ENCODE measurements around the gene PTPRN2. TPM values are rescaled to one million over a fixed set of nuclear protein-coding genes. Genes with fewer than 3 reads are reported as not detected.

PTPRN2 gene
- total and polyA plus RNA-seq, 2 donors (not counting 1 experiment from before 2014, with no cell fraction given): 0.54 to 1.2 TPM

- TF ChIP-seq CTCF (conservative IDR thresholded peaks at IDR 0.05 in 1 of 2, IDR thresholded peaks at IDR 0.05 in 1 of 2; ENCODE audit: low read depth in 1 of 2, low read length in 2 of 2) (no peak), EZH2 (IDR thresholded peaks at IDR 0.05; ENCODE audit: low read length, missing control alignments) (no peak)
- no peak overlapping the region for H3K27ac ChIP-seq (ENCODE audit: insufficient read depth, low read length)
- H3K79me2 ChIP-seq (ENCODE audit: control insufficient read depth, insufficient read depth, low read length): no peaks in the 10 kb centered on the region
- no peak overlapping the region for H3K4me2 ChIP-seq (ENCODE audit: extremely low read depth, insufficient read depth, low read length)
- H3K9me3 ChIP-seq (ENCODE audit: control insufficient read depth, insufficient read depth, low read depth, low read length): no peaks in the 10 kb centered on the region
- no peaks in the 10 kb centered on the region for H3K4me1 ChIP-seq (ENCODE audit: control insufficient read depth, extremely low read depth, insufficient read depth, low read length)
- no peak overlapping the region for H3K4me3 ChIP-seq (replicated peaks in 1 of 4; ENCODE audit: control extremely low read depth in 1 of 4, insufficient read depth in 1 of 4, low read depth in 3 of 4, low read length in 4 of 4)
- no peak overlapping the region for H2AFZ ChIP-seq (ENCODE audit: low read length)
- DNase-seq (ENCODE audit: low read depth in 2 of 2): no peak
- H3K27me3 ChIP-seq (ENCODE audit: control insufficient read depth, insufficient read depth, low read length): no peaks in the 10 kb centered on the region
- H3K9ac ChIP-seq (ENCODE audit: insufficient read depth, low read length): no peak overlapping the region
- no peaks in the 10 kb centered on the region for H3K36me3 ChIP-seq (ENCODE audit: control insufficient read depth, insufficient read depth, low read length)
- no peaks in the 10 kb centered on the region for H4K20me1 ChIP-seq (ENCODE audit: control insufficient read depth, extremely low read depth, insufficient read depth, low read length)
Measured at GRCh38 chr7:157990226-157990880, 597.3 kb downstream of the PTPRN2 start.

DNA sequence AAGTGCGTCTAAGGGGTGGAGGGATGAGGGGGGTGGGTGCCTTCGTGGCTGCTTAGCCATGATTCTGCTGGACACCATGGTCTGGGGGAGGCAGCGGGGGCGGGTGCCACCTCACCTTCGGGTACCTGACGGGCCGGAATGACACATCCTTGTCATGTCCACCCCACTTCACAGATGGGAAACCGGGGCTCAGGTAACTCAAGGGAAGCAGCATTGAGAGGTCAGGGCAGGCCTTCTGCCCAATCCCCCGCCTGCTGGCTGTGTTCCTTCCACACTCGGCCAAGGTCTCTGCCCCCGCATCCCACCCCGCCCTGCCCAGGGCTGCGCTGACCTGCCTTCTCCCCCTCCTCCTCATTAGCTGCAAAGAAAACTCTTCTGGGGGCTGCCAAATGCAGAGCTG lies 598.0 kb downstream of the PTPRN2 start:
- no peaks in the 10 kb centered on the region for H4K20me1 ChIP-seq (ENCODE audit: control insufficient read depth, extremely low read depth, insufficient read depth, low read length)
- no peaks in the 10 kb centered on the region for H3K27me3 ChIP-seq (ENCODE audit: control insufficient read depth, insufficient read depth, low read length)
- no peaks in the 10 kb centered on the region for H3K9me3 ChIP-seq (ENCODE audit: control insufficient read depth, insufficient read depth, low read depth, low read length)

DNA sequence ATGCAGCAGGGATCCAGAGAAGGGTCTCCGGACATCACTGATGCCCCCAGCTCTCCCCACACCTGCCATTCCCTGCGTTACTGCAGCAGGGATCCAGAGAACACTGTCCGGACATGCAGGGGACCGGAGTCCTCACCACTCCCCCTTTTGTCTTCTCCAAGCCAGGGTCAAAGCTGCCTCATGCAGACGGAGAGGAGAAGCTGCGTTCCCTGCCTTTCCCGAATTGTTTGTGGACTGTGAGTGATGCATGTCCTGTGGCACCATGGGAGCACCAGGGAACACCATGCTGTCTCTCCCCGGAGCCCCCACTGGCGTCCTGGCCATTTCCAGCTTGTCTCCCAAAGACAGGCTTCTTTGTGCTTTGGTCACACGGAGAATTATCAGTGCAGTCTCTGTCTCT lies 599.7 kb downstream of the PTPRN2 start:
- Histone ChIP-seq H3K79me2 (ENCODE audit: control insufficient read depth, insufficient read depth, low read length) (no peaks in the 10 kb centered on the region), H2AFZ (ENCODE audit: low read length) (no peak overlapping the region), H4K20me1 (ENCODE audit: control insufficient read depth, extremely low read depth, insufficient read depth, low read length) (no peaks in the 10 kb centered on the region), H3K4me2 (ENCODE audit: extremely low read depth, insufficient read depth, low read length) (no peak overlapping the region), H3K36me3 (ENCODE audit: control insufficient read depth, insufficient read depth, low read length) (no peaks in the 10 kb centered on the region), H3K27me3 (ENCODE audit: control insufficient read depth, insufficient read depth, low read length) (no peaks in the 10 kb centered on the region), H3K27ac (ENCODE audit: insufficient read depth, low read length) (no peak overlapping the region), H3K4me1 (ENCODE audit: control insufficient read depth, extremely low read depth, insufficient read depth, low read length) (no peaks in the 10 kb centered on the region), H3K4me3 (replicated peaks in 1 of 4; ENCODE audit: control extremely low read depth in 1 of 4, insufficient read depth in 1 of 4, low read depth in 3 of 4, low read length in 4 of 4) (no peak overlapping the region), H3K9me3 (ENCODE audit: control insufficient read depth, insufficient read depth, low read depth, low read length) (no peaks in the 10 kb centered on the region), H3K9ac (ENCODE audit: insufficient read depth, low read length) (no peak overlapping the region)
- no peak for DNase-seq (ENCODE audit: low read depth in 2 of 2)
- TF ChIP-seq EZH2 (IDR thresholded peaks at IDR 0.05; ENCODE audit: low read length, missing control alignments) (no peak), CTCF (conservative IDR thresholded peaks at IDR 0.05 in 1 of 2, IDR thresholded peaks at IDR 0.05 in 1 of 2; ENCODE audit: low read depth in 1 of 2, low read length in 2 of 2) (no peak)

More for the DNA sequence above, 598.0 kb downstream of the PTPRN2 start:
- no peak overlapping the region for H3K9ac ChIP-seq (ENCODE audit: insufficient read depth, low read length)
- no peak overlapping the region for H3K4me2 ChIP-seq (ENCODE audit: extremely low read depth, insufficient read depth, low read length)
- no peak overlapping the region for H2AFZ ChIP-seq (ENCODE audit: low read length)
- no peak overlapping the region for H3K27ac ChIP-seq (ENCODE audit: insufficient read depth, low read length)
- DNase-seq (ENCODE audit: low read depth in 2 of 2): no peak
- no peak overlapping the region for H3K4me3 ChIP-seq (replicated peaks in 1 of 4; ENCODE audit: control extremely low read depth in 1 of 4, insufficient read depth in 1 of 4, low read depth in 3 of 4, low read length in 4 of 4)
- H3K4me1 ChIP-seq (ENCODE audit: control insufficient read depth, extremely low read depth, insufficient read depth, low read length): no peaks in the 10 kb centered on the region
- no peaks in the 10 kb centered on the region for H3K79me2 ChIP-seq (ENCODE audit: control insufficient read depth, insufficient read depth, low read length)
- H3K36me3 ChIP-seq (ENCODE audit: control insufficient read depth, insufficient read depth, low read length): no peaks in the 10 kb centered on the region
- no peak for TF ChIP-seq CTCF (conservative IDR thresholded peaks at IDR 0.05 in 1 of 2, IDR thresholded peaks at IDR 0.05 in 1 of 2; ENCODE audit: low read depth in 1 of 2, low read length in 2 of 2)
- TF ChIP-seq EZH2 (IDR thresholded peaks at IDR 0.05; ENCODE audit: low read length, missing control alignments): no peak

Measured in fibroblast of lung (primary cell).